HG02623 (cell line): Measurements from ENCODE around the gene ZNF644.
"Not testable (repeated sequence)": the region's sequence is repeated elsewhere in the genome, so short reads cannot be mapped to it uniquely, and the experiment has no call there.

ENCODE experiments used
- ATAC-seq: cut with Tn5 transposase; IDR thresholded peaks from one replicate; pipeline ENCODE4 v1.9.1; 2021; ENCODE audit warnings: moderate library complexity; ENCODE audit not compliant: unreplicated experiment

The ZNF644 gene

GRCh38 chr1:90928231-90928630 is 93.6 kb downstream of the ZNF644 start:
- not testable (repeated sequence) for ATAC-seq

DNA sequence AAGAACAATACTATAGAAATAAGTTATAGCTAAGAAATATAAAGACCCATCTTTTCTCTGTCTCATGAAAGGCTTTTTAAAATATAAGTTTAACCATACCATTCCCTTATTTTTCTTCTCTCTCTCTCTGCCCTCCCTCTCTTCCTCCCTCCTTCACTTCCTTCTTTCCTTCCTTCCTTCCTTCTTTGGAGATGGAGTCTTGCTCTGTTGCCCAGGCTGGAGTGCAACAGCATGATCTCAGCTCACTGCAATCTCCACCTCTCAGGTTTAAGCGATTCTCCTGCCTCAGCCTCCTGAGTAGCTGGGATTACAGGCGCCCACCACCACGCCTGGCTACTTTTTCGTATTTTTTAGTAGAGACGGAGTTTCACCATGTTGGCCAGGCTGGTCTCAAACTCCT is 94.2 kb downstream of the ZNF644 start:
- ATAC-seq, result not testable (repeated sequence)

DNA sequence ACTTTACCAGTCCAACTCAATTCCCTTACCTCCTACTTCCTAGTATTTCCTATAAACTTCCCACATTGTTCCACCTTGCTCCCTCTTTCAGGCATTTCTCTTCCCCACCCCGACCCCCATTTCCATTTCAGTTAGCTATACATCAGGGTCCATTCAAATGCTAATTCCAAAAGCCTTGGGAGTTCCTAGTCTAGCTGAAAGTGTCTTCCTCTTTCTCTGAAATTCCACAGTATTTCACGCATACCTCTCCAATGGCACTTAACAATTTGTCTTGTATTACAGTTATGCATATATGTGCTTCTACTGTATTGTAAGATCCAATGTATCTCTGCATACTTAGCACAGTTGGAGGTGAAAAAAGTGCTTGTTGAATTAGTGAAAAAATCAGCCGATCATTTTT is 94.9 kb downstream of the ZNF644 start:
- ATAC-seq, result no peak

GRCh38 chr1:90925928-90926869 is 95.6 kb downstream of the ZNF644 start:
- ATAC-seq, result no peak

GRCh38 chr1:90924982-90925381 is 96.9 kb downstream of the ZNF644 start:
- ATAC-seq, result no peak

GRCh38 chr1:90922996-90923395 is 98.8 kb downstream of the ZNF644 start:
- no peak for ATAC-seq

GRCh38 chr1:90922202-90922601 is 99.6 kb downstream of the ZNF644 start:
- ATAC-seq, result no peak

GRCh38 chr1:90919900-90920299 is 101.9 kb downstream of the ZNF644 start:
- ATAC-seq, result no peak

DNA sequence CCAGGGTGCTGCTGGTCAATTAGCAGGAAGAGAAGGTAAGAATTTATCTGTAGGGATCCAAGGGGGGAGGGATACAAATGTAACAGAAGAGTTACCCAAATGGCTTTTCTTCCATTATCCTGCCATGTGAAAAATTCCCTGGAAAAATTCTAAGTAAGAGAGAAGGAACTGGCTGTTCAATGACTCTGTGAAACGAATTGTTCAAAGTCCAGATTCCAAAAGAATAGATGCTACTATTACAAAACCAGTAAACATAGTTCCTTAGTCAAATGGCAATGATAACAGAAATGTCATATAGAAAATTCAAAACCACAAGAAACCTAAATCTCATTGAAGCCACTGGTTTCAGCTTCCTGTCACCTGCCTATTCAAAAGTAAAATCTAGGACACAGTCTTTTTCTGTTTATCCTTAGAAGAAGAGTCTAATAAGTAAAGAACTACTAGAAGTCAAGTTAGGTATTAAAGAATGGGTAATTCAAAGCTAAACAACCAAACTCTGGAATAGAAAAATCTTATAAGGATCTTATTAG is 102.6 kb downstream of the ZNF644 start:
- no peak for ATAC-seq

GRCh38 chr1:90911353-90911752 is 110.5 kb downstream of the ZNF644 start:
- ATAC-seq, result no peak

- ATAC-seq, result no peak
Measured at GRCh38 chr1:90902672-90903071, 119.2 kb downstream of the ZNF644 start.

DNA sequence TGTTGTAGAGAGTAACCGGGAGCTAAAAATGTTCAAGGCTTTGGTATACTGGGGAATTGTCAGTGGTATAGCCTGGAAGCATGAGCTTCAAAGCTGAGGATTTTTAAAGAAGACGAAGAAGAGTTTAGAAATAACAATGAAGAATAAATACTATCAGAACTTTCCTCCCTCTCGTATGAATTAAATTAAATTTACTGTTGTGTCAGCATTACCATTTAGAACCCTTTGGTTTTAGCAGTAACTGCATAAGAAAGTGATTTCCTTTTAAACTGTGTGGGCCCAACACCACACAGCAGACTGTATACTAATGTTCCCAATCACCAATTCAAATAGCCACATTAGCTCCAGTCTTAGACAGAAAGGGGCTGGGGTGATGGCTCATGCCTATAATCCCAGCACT is 122.6 kb downstream of the ZNF644 start:
- no peak for ATAC-seq

GRCh38 chr1:90893679-90894078 is 128.2 kb downstream of the ZNF644 start:
- ATAC-seq, result not testable (repeated sequence)

DNA sequence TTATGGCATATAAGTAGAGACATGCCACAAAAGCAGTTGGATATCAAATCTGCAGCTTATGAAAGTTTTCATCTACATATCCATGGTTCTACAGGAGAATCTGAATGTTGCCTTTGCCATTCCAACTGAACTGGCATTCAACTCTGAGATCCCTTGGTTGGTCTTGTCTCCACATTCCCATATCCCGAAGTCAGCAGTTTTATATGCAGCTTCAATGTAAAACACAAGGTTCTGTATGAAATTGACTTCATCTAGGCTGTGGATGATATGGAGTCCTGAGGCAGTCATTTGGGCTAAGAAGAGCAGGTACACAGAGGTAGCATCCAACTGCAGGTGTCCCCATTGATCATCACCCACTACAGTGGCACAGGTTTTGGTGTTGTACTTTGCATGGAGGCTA is 129.0 kb downstream of the ZNF644 start:
- ATAC-seq, result not testable (repeated sequence)

DNA sequence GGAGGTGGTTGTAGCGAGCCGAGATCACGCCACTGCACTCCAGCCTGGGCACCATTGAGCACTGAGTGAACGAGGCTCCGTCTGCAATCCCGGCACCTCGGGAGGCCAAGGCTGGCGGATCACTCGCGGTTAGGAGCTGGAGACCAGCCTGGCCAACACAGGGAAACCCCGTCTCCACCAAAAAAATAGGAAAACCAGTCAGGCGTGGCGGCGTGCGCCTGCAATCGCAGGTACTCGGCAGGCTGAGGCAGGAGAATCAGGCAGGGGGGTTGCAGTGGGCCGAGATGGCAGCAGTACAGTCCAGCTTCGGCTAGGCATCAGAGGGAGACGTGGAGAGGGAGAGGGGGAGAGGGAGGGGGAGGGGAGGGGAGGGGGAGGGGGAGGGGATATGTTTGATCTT is 129.6 kb downstream of the ZNF644 start:
- ATAC-seq, result not testable (repeated sequence)

DNA sequence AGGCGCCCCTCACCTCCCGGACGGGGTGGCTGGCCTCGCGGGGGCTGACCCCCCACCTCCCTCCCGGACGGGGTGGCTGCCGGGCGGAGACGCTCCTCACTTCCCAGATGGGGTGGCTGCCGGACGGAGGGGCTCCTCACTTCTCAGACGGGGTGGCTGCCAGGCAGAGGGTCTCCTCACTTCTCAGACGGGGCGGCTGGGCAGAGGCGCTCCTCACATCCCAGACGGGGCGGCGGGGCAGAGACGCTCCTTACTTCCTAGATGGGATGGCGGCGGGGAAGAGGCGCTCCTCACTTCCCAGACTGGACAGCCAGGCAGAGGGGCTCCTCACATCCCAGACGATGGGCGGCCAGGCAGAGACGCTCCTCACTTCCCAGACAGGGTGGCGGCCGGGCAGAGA is 130.1 kb downstream of the ZNF644 start:
- ATAC-seq, result not testable (repeated sequence)

- no peak for ATAC-seq
Measured at GRCh38 chr1:90882221-90882620, 139.6 kb downstream of the ZNF644 start.

- ATAC-seq, result no peak
Measured at GRCh38 chr1:90881034-90881433, 140.8 kb downstream of the ZNF644 start.

GRCh38 chr1:90879281-90879680 is 142.6 kb downstream of the ZNF644 start:
- no peak for ATAC-seq

- no peak for ATAC-seq
Measured at GRCh38 chr1:90876101-90876500, 145.7 kb downstream of the ZNF644 start.
